Astrocyte (in vitro differentiated cells and primary cell): ENCODE results near the gene GALNT2.

ENCODE experiments used
- CTCF ChIP-seq: IDR thresholded peaks from 2 replicates; pipeline ENCODE4 v1.5.1; 2011; ENCODE audit warnings: low read depth, mild to moderate bottlenecking, inconsistent platforms, low read length, moderate library complexity; ENCODE audit not compliant: insufficient read depth
- EZH2 ChIP-seq: IDR thresholded peaks from 2 replicates; pipeline ENCODE4 v1.6.1; 2012; ENCODE audit warnings: mild to moderate bottlenecking, low read length, inconsistent platforms; ENCODE audit not compliant: insufficient read depth

DNA sequence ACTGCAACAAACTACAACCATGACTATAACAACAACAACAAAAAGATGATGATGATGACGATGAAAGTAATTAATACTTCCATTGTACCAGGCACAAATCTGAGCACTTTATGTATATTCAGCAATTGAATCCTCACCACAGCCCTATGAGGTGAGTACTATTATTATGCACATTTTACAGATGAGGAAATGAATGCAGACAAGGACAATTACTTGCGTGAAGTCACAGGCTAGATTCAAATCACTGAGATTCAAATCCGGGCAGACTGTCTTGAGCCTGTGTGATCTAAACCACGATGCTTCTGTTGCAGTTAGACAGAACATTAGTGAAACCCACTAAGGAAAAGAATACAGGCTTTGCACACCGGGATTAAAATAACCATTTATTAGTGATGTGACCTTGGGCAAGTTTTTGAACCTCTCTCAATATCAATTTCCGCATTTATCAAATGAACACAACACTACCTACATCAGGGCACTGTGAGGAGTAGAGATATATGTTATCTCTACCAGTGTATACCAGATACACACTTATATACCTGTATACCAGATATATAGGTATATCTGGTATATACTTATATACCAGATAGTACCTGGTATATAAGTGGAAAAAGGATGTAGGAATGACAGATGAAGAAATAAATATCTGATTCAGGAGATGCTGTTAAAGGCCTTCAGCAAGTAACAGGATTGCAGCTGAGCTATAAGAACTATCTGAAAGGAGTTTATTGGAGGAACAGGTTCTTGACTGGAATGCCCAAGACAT lies 34.3 kb upstream of the GALNT2 start:
- TF ChIP-seq CTCF (no peak), EZH2 (no peak)
